Neural cell (in vitro differentiated cells): Measurements from ENCODE around the gene HEBP2. TPM values are rescaled to one million over a fixed set of nuclear protein-coding genes. Genes with fewer than 3 reads are reported as not detected.

Experiments
- H2AFZ ChIP-seq: fragments of 200-600, 300-800 bp; sonication (generic), shearing (Covaris generic); 2 replicates; pipeline ENCODE4 v1.6.0; 2014; ENCODE audit warnings: low read depth, mild to moderate bottlenecking, antibody characterized with exemption, low read length, moderate library complexity
- H3F3A ChIP-seq: fragments of 200-600 bp; shearing (Covaris generic); 2 replicates; pipeline ENCODE4 v1.6.1; 2016; ENCODE audit warnings: mild to moderate bottlenecking, moderate library complexity, mixed read lengths, antibody characterized with exemption, low read length; ENCODE audit not compliant: insufficient read depth, poor library complexity, severe bottlenecking
- H3K27ac ChIP-seq: fragments of 200-600, 300-800 bp; sonication (generic), shearing (Covaris generic); 2 replicates; pipeline ENCODE4 v1.5.1; 2014; ENCODE audit warnings: mild to moderate bottlenecking, low read length, moderate library complexity
- H3K27me3 ChIP-seq: fragments of 300-800, 200-600 bp; sonication (generic), shearing (Covaris generic); 2 replicates; pipeline ENCODE4 v1.6.0; 2014; ENCODE audit warnings: mild to moderate bottlenecking, low read depth, low read length, moderate library complexity; ENCODE audit not compliant: insufficient read depth
- H3K36me3 ChIP-seq: fragments of 300-800, 200-600 bp; sonication (generic), shearing (Covaris generic); 2 replicates; pipeline ENCODE4 v1.5.1; 2014; ENCODE audit warnings: mild to moderate bottlenecking, antibody characterized with exemption, low read length, moderate library complexity; ENCODE audit not compliant: insufficient read depth
- H3K4me2 ChIP-seq: fragments of 300-800, 200-600 bp; sonication (generic), shearing (Covaris generic); 2 replicates; pipeline ENCODE4 v1.6.0; 2014; ENCODE audit warnings: mild to moderate bottlenecking, low read length
- H3K4me3 ChIP-seq: fragments of 300-800, 200-600 bp; sonication (generic), shearing (Covaris generic); 2 replicates; pipeline ENCODE4 v1.5.1; 2014; ENCODE audit warnings: mild to moderate bottlenecking, low read length, moderate library complexity
- H3K79me2 ChIP-seq: fragments of 200-600 bp; shearing (Covaris generic); replicated peaks from 2 replicates; pipeline ENCODE4 v1.6.0; 2014; ENCODE audit warnings: mild to moderate bottlenecking, low read length, moderate library complexity; ENCODE audit not compliant: insufficient read depth
- H3K9ac ChIP-seq: fragments of 300-800, 200-600 bp; sonication (generic), shearing (Covaris generic); 2 replicates; pipeline ENCODE4 v1.6.1; 2016; ENCODE audit warnings: mild to moderate bottlenecking, low read length, mixed read lengths
- H3K9me2 ChIP-seq: fragments of 200-600 bp; shearing (Covaris generic); 2 replicates; pipeline ENCODE4 v1.6.1; 2016; ENCODE audit warnings: mild to moderate bottlenecking, low read length, mixed read lengths; ENCODE audit not compliant: insufficient read depth
- H3K9me3 ChIP-seq: fragments of 200-600, 300-800 bp; sonication (generic), shearing (Covaris generic); 2 replicates; pipeline ENCODE4 v1.6.1; 2016; ENCODE audit warnings: mild to moderate bottlenecking, mixed run types, low read length, moderate library complexity, mixed read lengths
- H4K20me1 ChIP-seq: fragments of 200-600 bp; shearing (Covaris generic); 2 replicates; pipeline ENCODE4 v1.6.1; 2016; ENCODE audit warnings: mild to moderate bottlenecking, mixed run types; ENCODE audit not compliant: insufficient read depth
- CTCF ChIP-seq: fragments of 450-650 bp; IDR thresholded peaks from 2 replicates; pipeline ENCODE4 v1.5.1; 2014; ENCODE audit warnings: antibody characterized with exemption, mild to moderate bottlenecking, moderate library complexity; ENCODE audit not compliant: poor library complexity, severe bottlenecking
- EP300 ChIP-seq: fragments of 450-650 bp; conservative IDR thresholded peaks from 2 replicates; pipeline ENCODE4 v1.6.1; 2014; ENCODE audit warnings: antibody characterized with exemption, mild to moderate bottlenecking, moderate library complexity; ENCODE audit not compliant: poor library complexity, severe bottlenecking
- EZH2 ChIP-seq: fragments of 200-600, 300-800 bp; shearing (Covaris generic), sonication (generic); IDR thresholded peaks from 2 replicates; pipeline ENCODE4 v1.6.1; 2014; ENCODE audit warnings: antibody characterized with exemption, low read length, borderline replicate concordance, mild to moderate bottlenecking; ENCODE audit not compliant: insufficient read depth, poor library complexity, severe bottlenecking
- MXI1 ChIP-seq: fragments of 450-650 bp; conservative IDR thresholded peaks from 2 replicates; pipeline ENCODE4 v1.6.1; 2014; ENCODE audit warnings: antibody characterized with exemption, mild to moderate bottlenecking; ENCODE audit not compliant: poor library complexity, severe bottlenecking
- POLR2AphosphoS5 ChIP-seq: IDR thresholded peaks from 2 replicates; pipeline ENCODE4 v1.6.1; 2012
- RAD21 ChIP-seq: fragments of 450-650 bp; conservative IDR thresholded peaks from 2 replicates; pipeline ENCODE4 v1.6.1; 2014; ENCODE audit warnings: antibody characterized with exemption, mild to moderate bottlenecking, moderate library complexity
- REST ChIP-seq: IDR thresholded peaks from 2 replicates; pipeline ENCODE4 v1.6.1; 2012; ENCODE audit warnings: borderline replicate concordance
- SMC3 ChIP-seq: fragments of 450-650 bp; conservative IDR thresholded peaks from 2 replicates; pipeline ENCODE4 v1.6.1; 2014; ENCODE audit warnings: antibody characterized with exemption, mild to moderate bottlenecking, moderate library complexity; ENCODE audit not compliant: poor library complexity
- TAF1 ChIP-seq: IDR thresholded peaks from 2 replicates; pipeline ENCODE4 v1.6.1; 2012; ENCODE audit warnings: low read depth
- polyA plus RNA-seq: library from polyadenylated mRNA; depleted of rRNA; stranded (reverse); fragments of >200 nt; gene quantifications from 2 replicates; pipeline ENCODE4 v1.2.3, GENCODE V29; 2014

Gene HEBP2
- polyA plus RNA-seq, 1 donor from 2014 or later = 3.0 TPM

GRCh38 chr6:138434925-138435324, 30.9 kb downstream of the HEBP2 start:
- Histone ChIP-seq H3K27me3 (no peaks in the 10 kb centered on the region), H4K20me1 (no peaks in the 10 kb centered on the region), H3K9me3 (no peaks in the 10 kb centered on the region), H3K27ac (no peak overlapping the region), H3K79me2 (no peaks in the 10 kb centered on the region), H2AFZ (no peak overlapping the region), H3K9ac (no peak overlapping the region), H3K36me3 (peaks cover 5% of the 10 kb centered on the region), H3K4me2 (no peak overlapping the region), H3K9me2 (no peaks in the 10 kb centered on the region), H3K4me3 (no peak overlapping the region), H3F3A (no peaks in the 10 kb centered on the region)
- TF ChIP-seq EZH2 (no peak), SMC3 (no peak), REST (no peak), MXI1 (no peak), EP300 (no peak), TAF1 (no peak), POLR2AphosphoS5 (no peak), CTCF (no peak), RAD21 (no peak)

GRCh38 chr6:138439546-138439945, 35.5 kb downstream of the HEBP2 start:
- Histone ChIP-seq H3F3A (no peaks in the 10 kb centered on the region), H3K27ac (no peak overlapping the region), H3K9me2 (no peaks in the 10 kb centered on the region), H3K79me2 (no peaks in the 10 kb centered on the region), H3K36me3 (no peaks in the 10 kb centered on the region), H3K4me3 (no peak overlapping the region), H3K27me3 (no peaks in the 10 kb centered on the region), H3K9ac (no peak overlapping the region), H3K9me3 (no peaks in the 10 kb centered on the region), H3K4me2 (no peak overlapping the region), H2AFZ (no peak overlapping the region), H4K20me1 (no peaks in the 10 kb centered on the region)
- TF ChIP-seq RAD21 = no peak
- TF ChIP-seq SMC3 = no peak

- Histone ChIP-seq H3K79me2 (no peaks in the 10 kb centered on the region), H4K20me1 (no peaks in the 10 kb centered on the region), H3F3A (no peaks in the 10 kb centered on the region), H2AFZ (no peak overlapping the region), H3K9me3 (no peaks in the 10 kb centered on the region), H3K27ac (no peak overlapping the region), H3K9me2 (no peaks in the 10 kb centered on the region), H3K9ac (no peak overlapping the region), H3K4me2 (no peak overlapping the region), H3K36me3 (no peaks in the 10 kb centered on the region), H3K4me3 (no peak overlapping the region), H3K27me3 (no peaks in the 10 kb centered on the region)
- TF ChIP-seq EP300 (no peak), SMC3 (no peak), RAD21 (no peak), TAF1 (no peak), POLR2AphosphoS5 (no peak), MXI1 (no peak), EZH2 (no peak), REST (no peak), CTCF (no peak)
Observed at GRCh38 chr6:138440296-138440695, 36.3 kb downstream of the HEBP2 start.
